ENCODE measurements around the gene THSD7A.
A peak's percentile ranks its signal among the peaks of the same experiment; 100 is the strongest.

Gene THSD7A

DNA sequence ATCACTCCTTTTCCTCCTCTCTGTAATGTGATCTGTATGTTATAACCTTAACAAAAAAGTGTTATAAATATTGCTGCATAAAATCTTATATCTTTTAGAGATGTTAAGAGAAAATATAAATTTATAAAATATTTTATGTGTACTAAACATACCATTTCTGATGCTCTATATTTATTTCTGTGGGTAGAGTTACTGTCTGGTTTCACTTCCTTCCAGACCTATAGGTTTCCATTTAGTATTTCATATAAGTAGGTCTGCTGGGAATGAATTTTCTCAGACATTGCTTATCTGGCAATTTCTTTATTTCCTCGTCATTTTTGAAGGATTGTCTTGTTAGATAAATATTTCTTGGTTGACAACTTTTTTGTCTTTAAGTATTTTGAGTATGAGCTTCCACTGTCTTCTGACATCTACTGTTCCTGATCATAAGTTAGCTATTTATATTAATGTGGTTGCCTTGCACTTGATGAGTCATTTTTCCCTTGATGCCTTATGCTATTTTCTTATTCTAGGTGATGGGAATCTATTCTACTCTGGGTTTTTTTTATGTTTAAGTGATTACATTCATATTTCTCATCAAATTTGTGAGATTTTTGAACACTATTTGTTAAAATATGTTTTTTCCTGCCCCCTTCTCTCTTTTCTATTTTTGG lies 11.2 kb upstream of the THSD7A start:
- H3K27ac ChIP-seq (ENCODE audit: low read depth, low read length): no peak overlapping the region
- no peaks in the 10 kb centered on the region for H3K36me3 ChIP-seq (ENCODE audit: control insufficient read depth, insufficient read depth, low read length)
- no peak overlapping the region for H3K9ac ChIP-seq (ENCODE audit: low read length)
- H3K9me3 ChIP-seq (ENCODE audit: control insufficient read depth, insufficient read depth, low read depth, low read length): no peaks in the 10 kb centered on the region
- H3K27me3 ChIP-seq (ENCODE audit: control insufficient read depth, insufficient read depth, low read length): no peaks in the 10 kb centered on the region
- no peak overlapping the region for H3K4me3 ChIP-seq (ENCODE audit: low read depth, low read length)
- H3K4me1 ChIP-seq (ENCODE audit: control insufficient read depth, insufficient read depth, low read length): peaks cover 23% of the 10 kb centered on the region; the same call in 1 of the 2 replicates

GRCh38 chr7:11841657-11842056 lies 9.7 kb upstream of the THSD7A start:
- H3K4me3 ChIP-seq (ENCODE audit: low read depth, low read length): no peak overlapping the region
- H3K9me3 ChIP-seq (ENCODE audit: control insufficient read depth, insufficient read depth, low read depth, low read length): no peaks in the 10 kb centered on the region
- no peaks in the 10 kb centered on the region for H3K36me3 ChIP-seq (ENCODE audit: control insufficient read depth, insufficient read depth, low read length)
- H3K27ac ChIP-seq (ENCODE audit: low read depth, low read length): no peak overlapping the region
- peaks cover 9% of the 10 kb centered on the region; the same call in 1 of the 2 replicates for H3K4me1 ChIP-seq (ENCODE audit: control insufficient read depth, insufficient read depth, low read length)
- H3K27me3 ChIP-seq (ENCODE audit: control insufficient read depth, insufficient read depth, low read length): no peaks in the 10 kb centered on the region
- H3K9ac ChIP-seq (ENCODE audit: low read length): no peak overlapping the region

DNA sequence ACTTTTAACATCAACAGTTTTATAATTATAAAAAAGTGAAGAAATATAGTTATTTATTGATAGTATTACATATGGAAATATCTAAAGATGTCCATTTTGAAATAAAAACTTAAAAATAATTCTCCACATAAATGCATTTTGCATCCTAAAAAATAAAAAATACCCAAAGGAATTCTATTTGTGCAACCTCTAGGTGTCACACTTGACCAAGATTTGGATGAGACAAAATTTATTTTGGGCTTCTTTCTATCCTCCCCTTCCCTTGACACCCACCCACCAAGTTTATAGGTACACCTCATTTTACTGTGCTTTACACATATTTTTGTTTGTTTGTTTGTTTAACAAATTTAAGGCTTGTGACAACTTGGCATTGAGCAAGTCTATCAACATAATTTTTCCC lies 3.3 kb upstream of the THSD7A start:
- Histone ChIP-seq H3K36me3 (ENCODE audit: control insufficient read depth, insufficient read depth, low read length) (no peaks in the 10 kb centered on the region), H3K4me1 (ENCODE audit: control insufficient read depth, insufficient read depth, low read length) (peaks cover 11% of the 10 kb centered on the region), H3K9ac (ENCODE audit: low read length) (no peak overlapping the region), H3K27ac (ENCODE audit: low read depth, low read length) (no peak overlapping the region), H3K9me3 (ENCODE audit: control insufficient read depth, insufficient read depth, low read depth, low read length) (no peaks in the 10 kb centered on the region), H3K4me3 (ENCODE audit: low read depth, low read length) (no peak overlapping the region), H3K27me3 (ENCODE audit: control insufficient read depth, insufficient read depth, low read length) (peaks cover 19% of the 10 kb centered on the region)

GRCh38 chr7:11833431-11833830 lies 1.4 kb upstream of the THSD7A start:
- Histone ChIP-seq H3K27ac (ENCODE audit: low read depth, low read length) (no peak overlapping the region), H3K9ac (ENCODE audit: low read length) (no peak overlapping the region), H3K27me3 (ENCODE audit: control insufficient read depth, insufficient read depth, low read length) (peaks cover 24% of the 10 kb centered on the region), H3K36me3 (ENCODE audit: control insufficient read depth, insufficient read depth, low read length) (no peaks in the 10 kb centered on the region), H3K9me3 (ENCODE audit: control insufficient read depth, insufficient read depth, low read depth, low read length) (no peaks in the 10 kb centered on the region), H3K4me1 (ENCODE audit: control insufficient read depth, insufficient read depth, low read length) (peaks cover 11% of the 10 kb centered on the region), H3K4me3 (ENCODE audit: low read depth, low read length) (no peak overlapping the region)

DNA sequence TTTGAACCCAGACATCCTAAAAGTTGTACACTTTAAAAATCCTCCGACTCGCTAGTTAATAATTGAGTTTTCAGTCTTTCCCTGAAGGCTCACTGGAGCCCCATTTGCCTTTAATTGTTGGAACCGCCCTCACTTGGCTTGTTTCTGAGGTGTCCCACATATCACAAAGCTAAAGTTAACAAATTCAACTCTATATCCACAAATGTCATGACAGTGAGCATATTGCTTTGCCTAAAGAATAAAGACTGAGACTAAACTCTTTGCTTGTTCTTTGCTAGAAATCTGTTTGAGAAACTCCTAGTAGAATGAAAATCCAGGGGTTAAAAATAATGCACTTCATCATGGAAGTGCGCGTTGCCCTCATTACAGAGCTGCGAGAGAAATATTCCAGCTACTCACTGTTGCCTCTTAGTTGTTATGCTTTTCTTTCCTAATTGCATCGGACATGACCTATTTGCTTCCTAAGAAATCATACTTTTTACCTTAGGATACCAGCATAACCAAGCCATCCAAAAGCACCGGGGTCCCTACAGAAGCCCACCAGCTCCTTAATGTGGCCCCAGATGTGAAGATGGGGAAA lies 752 bp downstream of the THSD7A start:
- Histone ChIP-seq H3K4me3 (ENCODE audit: low read depth, low read length) (peak overlapping the region; percentile 80), H3K27me3 (ENCODE audit: control insufficient read depth, insufficient read depth, low read length) (peaks cover 24% of the 10 kb centered on the region), H3K9me3 (ENCODE audit: control insufficient read depth, insufficient read depth, low read depth, low read length) (no peaks in the 10 kb centered on the region), H3K9ac (ENCODE audit: low read length) (peak overlapping the region; percentile 46), H3K36me3 (ENCODE audit: control insufficient read depth, insufficient read depth, low read length) (no peaks in the 10 kb centered on the region), H3K27ac (ENCODE audit: low read depth, low read length) (no peak overlapping the region), H3K4me1 (ENCODE audit: control insufficient read depth, insufficient read depth, low read length) (peaks cover 11% of the 10 kb centered on the region)

- no peaks in the 10 kb centered on the region for H3K9me3 ChIP-seq (ENCODE audit: control insufficient read depth, insufficient read depth, low read depth, low read length)
- no peaks in the 10 kb centered on the region for H3K36me3 ChIP-seq (ENCODE audit: control insufficient read depth, insufficient read depth, low read length)
- H3K4me1 ChIP-seq (ENCODE audit: control insufficient read depth, insufficient read depth, low read length): peaks cover 11% of the 10 kb centered on the region
- no peak overlapping the region for H3K27ac ChIP-seq (ENCODE audit: low read depth, low read length)
- peak overlapping the region; percentile 80 for H3K4me3 ChIP-seq (ENCODE audit: low read depth, low read length)
- H3K27me3 ChIP-seq (ENCODE audit: control insufficient read depth, insufficient read depth, low read length): peaks cover 24% of the 10 kb centered on the region
- peak overlapping the region; percentile 46 for H3K9ac ChIP-seq (ENCODE audit: low read length)
Measured at GRCh38 chr7:11830582-11831155, 1.3 kb downstream of the THSD7A start.

DNA sequence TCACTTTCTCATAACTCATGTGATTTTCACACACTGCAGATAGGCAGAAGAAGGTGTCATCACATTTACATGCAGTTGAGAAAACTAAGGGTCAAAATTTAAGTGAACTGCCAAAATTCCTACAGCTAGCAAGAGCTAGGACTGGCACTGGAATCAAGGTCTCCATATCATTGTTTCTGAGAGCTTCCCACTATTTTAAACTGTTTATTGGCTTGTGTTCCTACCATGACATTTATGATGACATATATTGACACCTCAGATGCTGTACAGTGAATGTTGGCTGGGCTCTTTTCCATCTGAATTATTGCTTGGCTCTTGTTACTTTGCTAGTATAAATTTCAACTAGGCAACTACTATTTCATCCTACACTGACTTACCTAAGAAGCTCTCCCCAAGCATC lies 2.0 kb downstream of the THSD7A start:
- peaks cover 24% of the 10 kb centered on the region for H3K27me3 ChIP-seq (ENCODE audit: control insufficient read depth, insufficient read depth, low read length)
- peaks cover 11% of the 10 kb centered on the region for H3K4me1 ChIP-seq (ENCODE audit: control insufficient read depth, insufficient read depth, low read length)
- H3K27ac ChIP-seq (ENCODE audit: low read depth, low read length): no peak overlapping the region
- H3K36me3 ChIP-seq (ENCODE audit: control insufficient read depth, insufficient read depth, low read length): no peaks in the 10 kb centered on the region
- H3K9ac ChIP-seq (ENCODE audit: low read length): no peak overlapping the region
- H3K9me3 ChIP-seq (ENCODE audit: control insufficient read depth, insufficient read depth, low read depth, low read length): no peaks in the 10 kb centered on the region
- peak overlapping the region; percentile 80; the same call in 1 of the 2 replicates for H3K4me3 ChIP-seq (ENCODE audit: low read depth, low read length)

- no peak overlapping the region for H3K27ac ChIP-seq (ENCODE audit: low read depth, low read length)
- H3K4me1 ChIP-seq (ENCODE audit: control insufficient read depth, insufficient read depth, low read length): peaks cover 10% of the 10 kb centered on the region
- no peak overlapping the region for H3K9ac ChIP-seq (ENCODE audit: low read length)
- no peak overlapping the region for H3K4me3 ChIP-seq (ENCODE audit: low read depth, low read length)
- H3K9me3 ChIP-seq (ENCODE audit: control insufficient read depth, insufficient read depth, low read depth, low read length): no peaks in the 10 kb centered on the region
- no peaks in the 10 kb centered on the region for H3K27me3 ChIP-seq (ENCODE audit: control insufficient read depth, insufficient read depth, low read length)
- H3K36me3 ChIP-seq (ENCODE audit: control insufficient read depth, insufficient read depth, low read length): no peaks in the 10 kb centered on the region
Measured at GRCh38 chr7:11819947-11820346, 12.1 kb downstream of the THSD7A start.

GRCh38 chr7:11819271-11819670 lies 12.7 kb downstream of the THSD7A start:
- no peaks in the 10 kb centered on the region for H3K9me3 ChIP-seq (ENCODE audit: control insufficient read depth, insufficient read depth, low read depth, low read length)
- H3K27ac ChIP-seq (ENCODE audit: low read depth, low read length): no peak overlapping the region
- no peak overlapping the region for H3K4me3 ChIP-seq (ENCODE audit: low read depth, low read length)
- no peaks in the 10 kb centered on the region for H3K27me3 ChIP-seq (ENCODE audit: control insufficient read depth, insufficient read depth, low read length)
- no peaks in the 10 kb centered on the region for H3K36me3 ChIP-seq (ENCODE audit: control insufficient read depth, insufficient read depth, low read length)
- no peak overlapping the region for H3K9ac ChIP-seq (ENCODE audit: low read length)
- H3K4me1 ChIP-seq (ENCODE audit: control insufficient read depth, insufficient read depth, low read length): peaks cover 10% of the 10 kb centered on the region

DNA sequence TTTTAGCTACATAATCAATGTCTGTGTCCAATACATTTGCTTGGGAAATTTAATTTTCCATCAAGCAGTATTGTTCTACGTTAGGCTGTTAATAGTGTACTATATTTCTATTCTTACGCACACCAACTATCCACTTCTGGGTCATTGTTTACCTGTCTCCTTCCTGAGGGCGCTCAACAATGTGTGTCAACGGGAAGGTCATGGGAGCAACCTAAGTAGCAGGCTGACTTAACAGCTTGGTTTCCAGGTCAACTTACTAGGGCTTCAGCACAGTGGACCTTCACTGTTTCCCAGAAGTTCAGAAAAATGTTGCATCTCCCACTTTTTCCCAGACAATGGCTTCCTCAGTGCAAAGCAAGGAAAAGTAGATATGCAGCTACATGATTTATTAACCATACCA lies 13.7 kb downstream of the THSD7A start:
- Histone ChIP-seq H3K9ac (ENCODE audit: low read length) (no peak overlapping the region), H3K4me3 (ENCODE audit: low read depth, low read length) (no peak overlapping the region), H3K36me3 (ENCODE audit: control insufficient read depth, insufficient read depth, low read length) (no peaks in the 10 kb centered on the region), H3K9me3 (ENCODE audit: control insufficient read depth, insufficient read depth, low read depth, low read length) (no peaks in the 10 kb centered on the region), H3K27ac (ENCODE audit: low read depth, low read length) (no peak overlapping the region), H3K27me3 (ENCODE audit: control insufficient read depth, insufficient read depth, low read length) (no peaks in the 10 kb centered on the region), H3K4me1 (ENCODE audit: control insufficient read depth, insufficient read depth, low read length) (peaks cover 10% of the 10 kb centered on the region)

- H3K27me3 ChIP-seq (ENCODE audit: control insufficient read depth, insufficient read depth, low read length): no peaks in the 10 kb centered on the region
- H3K9me3 ChIP-seq (ENCODE audit: control insufficient read depth, insufficient read depth, low read depth, low read length): no peaks in the 10 kb centered on the region
- H3K4me3 ChIP-seq (ENCODE audit: low read depth, low read length): no peak overlapping the region
- H3K4me1 ChIP-seq (ENCODE audit: control insufficient read depth, insufficient read depth, low read length): peaks cover 10% of the 10 kb centered on the region
- H3K36me3 ChIP-seq (ENCODE audit: control insufficient read depth, insufficient read depth, low read length): no peaks in the 10 kb centered on the region
- no peak overlapping the region for H3K9ac ChIP-seq (ENCODE audit: low read length)
- no peak overlapping the region for H3K27ac ChIP-seq (ENCODE audit: low read depth, low read length)
Measured at GRCh38 chr7:11817111-11817740, 14.8 kb downstream of the THSD7A start.
